GM19099 (cell line): ENCODE results near the gene CTNND2.

Experiments
- POLR2A ChIP-seq: IDR thresholded peaks from 3 replicates; pipeline ENCODE4 v1.6.1; 2011; ENCODE audit warnings: low read depth; ENCODE audit not compliant: insufficient read length; ENCODE audit errors: extremely low read depth

Gene CTNND2

GRCh38 chr5:11062397-11062796 is 841.8 kb downstream of the CTNND2 start:
- TF ChIP-seq POLR2A: no peak

- no peak for TF ChIP-seq POLR2A
Observed at GRCh38 chr5:11056560-11056959, 847.7 kb downstream of the CTNND2 start.

GRCh38 chr5:11054014-11054413 is 850.2 kb downstream of the CTNND2 start:
- TF ChIP-seq POLR2A: no peak

DNA sequence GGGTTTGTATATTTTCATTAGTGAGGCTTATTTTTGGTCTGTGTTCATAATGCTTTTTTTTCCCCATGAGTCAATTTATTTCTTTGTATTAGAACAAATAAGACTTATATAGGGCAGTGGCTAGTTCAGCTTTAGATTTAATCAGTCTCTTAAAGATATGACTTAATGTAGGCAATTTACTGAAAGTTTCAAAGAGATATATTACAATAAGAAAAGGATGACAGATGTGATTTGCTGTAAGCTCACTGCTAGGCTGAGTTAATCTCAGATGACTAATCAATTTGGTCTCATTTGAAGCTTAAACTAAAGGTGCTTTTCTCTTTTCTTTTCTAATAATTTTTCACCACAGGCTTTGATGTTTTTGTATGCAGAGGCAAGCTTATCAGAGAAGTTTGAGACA is 851.4 kb downstream of the CTNND2 start:
- no peak for TF ChIP-seq POLR2A

DNA sequence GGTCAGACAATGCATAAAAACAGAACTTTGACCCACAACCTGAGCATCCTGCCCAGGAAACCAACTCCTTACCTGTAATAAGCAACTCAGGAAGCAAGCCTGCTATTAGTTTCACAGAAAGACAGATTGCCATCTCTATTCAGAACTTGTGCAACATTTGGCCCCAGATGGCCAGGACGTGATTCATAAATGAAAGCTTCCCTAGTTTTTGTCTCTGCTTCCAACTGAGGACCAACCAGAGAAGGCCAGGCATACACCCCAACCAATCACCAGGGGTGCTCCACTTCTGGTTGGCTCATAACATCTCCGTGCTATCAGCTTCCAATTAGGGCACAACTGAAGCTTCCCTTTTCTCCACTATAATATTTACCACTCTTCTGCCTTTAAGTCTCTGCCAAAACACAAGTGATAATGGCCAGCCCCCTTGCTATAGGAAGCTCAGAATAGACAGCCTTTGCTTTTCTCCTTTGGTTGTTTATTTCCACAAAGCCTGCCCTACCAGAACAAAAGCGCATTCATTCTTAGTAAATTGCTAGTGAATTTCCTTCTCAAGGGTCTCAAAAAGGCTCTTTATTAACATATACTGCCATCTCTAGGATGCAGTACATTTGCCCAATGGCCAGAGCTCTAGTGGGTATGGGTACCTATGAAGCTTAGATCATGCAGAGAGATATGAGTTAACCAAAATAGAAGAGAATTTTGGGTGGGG is 853.5 kb downstream of the CTNND2 start:
- no peak for TF ChIP-seq POLR2A

- TF ChIP-seq POLR2A: no peak
Observed at GRCh38 chr5:11048760-11049159, 855.5 kb downstream of the CTNND2 start.

GRCh38 chr5:11047625-11048024 is 856.6 kb downstream of the CTNND2 start:
- TF ChIP-seq POLR2A: no peak

DNA sequence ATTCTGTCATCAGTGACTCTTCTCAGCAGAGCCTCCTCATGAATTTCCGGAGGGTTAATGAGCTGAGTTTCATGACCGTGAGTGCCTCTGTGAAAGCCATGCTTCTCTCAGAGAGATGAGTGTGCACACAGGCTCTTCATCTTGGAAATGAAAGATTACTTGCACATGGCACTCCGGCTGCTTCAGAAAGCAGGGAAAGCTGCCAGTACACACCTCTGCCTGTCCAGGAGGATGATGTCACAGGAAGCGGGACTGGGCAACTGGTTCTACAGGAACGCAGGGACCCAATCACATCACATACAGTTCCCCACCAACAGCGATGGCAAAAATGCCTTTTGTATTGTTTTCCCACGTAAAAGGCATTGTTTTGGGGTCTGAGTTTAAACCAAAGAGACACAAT is 857.2 kb downstream of the CTNND2 start:
- TF ChIP-seq POLR2A: no peak

DNA sequence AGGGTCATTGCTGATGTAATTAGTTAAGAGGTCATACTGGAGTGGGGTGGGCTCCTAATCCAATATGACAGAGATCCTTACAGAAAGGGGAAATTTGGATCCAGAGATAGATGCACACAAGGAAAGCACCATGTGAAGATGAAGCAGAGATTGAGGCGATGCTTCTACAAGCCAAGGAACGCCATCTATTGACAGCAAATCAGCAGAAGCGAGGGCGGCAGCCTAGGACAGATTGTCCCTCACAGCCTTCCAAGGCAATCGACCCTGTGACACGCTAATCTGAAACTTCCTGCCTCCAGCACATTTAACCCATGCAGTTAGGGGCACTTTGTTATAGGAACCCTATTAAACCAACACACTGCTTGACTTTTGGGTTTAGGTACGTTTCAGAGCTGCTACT is 858.1 kb downstream of the CTNND2 start:
- TF ChIP-seq POLR2A: no peak

DNA sequence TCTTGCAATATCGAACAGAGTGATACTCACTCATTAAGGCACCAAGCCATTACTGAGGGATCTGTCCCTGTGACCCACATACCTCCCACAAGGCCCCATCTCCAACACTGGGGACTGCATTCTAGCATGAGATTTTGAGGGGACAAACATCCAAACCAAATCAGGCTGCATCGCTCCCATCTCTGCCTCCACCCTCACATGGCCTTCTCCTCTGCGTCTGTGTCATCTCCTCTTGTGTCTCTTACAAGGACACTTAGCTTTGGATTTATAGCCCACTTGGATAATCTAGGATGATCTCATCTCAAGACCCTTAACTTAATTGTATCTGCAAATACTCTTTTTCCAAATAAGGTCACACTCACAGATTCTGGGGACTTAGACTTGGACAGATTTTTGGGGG is 858.8 kb downstream of the CTNND2 start:
- no peak for TF ChIP-seq POLR2A

DNA sequence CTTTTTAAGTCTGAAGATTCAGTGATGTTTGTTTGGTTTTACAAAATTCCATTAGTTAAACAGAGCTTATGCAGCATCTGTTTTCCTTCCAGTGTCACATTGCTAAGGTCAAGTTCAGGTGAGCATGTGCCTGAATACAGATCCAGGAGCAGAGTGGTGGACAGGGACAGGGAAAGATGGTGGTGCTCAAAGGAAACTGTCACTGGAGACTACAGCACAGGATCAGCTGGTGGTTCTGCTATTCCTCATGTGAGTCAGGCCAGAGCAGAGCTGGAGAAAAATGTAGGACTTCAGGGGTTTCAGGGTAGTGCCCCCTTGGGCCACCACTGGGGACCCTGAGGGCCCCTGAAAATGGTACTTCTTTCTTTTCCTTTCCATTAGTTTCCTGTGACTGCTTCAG is 859.7 kb downstream of the CTNND2 start:
- no peak for TF ChIP-seq POLR2A

DNA sequence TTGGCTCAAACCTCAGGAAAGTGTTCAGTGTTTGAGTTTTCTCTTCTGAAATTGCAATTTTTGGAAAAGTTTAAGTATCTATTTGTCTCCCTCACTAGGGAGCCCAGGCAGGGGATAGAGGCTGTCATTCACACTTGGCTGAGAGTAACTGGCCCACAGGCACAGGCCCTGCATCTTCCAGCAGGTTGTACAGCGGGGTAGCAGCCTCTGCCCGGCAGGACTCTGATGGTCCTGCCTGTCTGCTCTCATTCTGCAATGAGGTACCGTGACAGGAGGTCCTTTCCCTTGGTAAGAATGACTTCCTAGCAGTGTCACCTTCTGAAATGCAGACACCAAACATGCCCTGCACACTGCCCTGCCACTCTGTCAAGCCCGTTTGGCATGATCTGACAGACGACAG is 860.4 kb downstream of the CTNND2 start:
- TF ChIP-seq POLR2A: no peak

DNA sequence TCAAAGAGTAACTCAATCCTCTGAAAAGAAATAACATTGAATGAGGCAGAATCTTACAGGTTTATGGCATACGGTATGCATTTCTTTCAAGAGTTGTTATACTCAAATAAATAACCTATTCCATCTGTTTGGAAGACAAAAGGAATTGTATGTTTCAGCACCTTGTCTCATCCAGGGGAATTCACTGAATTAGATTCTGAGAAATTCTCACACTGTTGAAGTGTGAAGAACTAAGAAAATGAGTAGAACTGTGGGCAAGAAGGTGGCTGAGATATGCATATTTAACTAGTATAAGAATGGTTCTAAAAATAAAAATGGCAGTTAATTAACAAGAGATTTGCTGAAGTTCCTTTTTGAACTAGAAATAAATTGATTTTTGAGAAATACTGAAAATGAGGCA is 863.9 kb downstream of the CTNND2 start:
- TF ChIP-seq POLR2A: no peak

- TF ChIP-seq POLR2A: no peak
Observed at GRCh38 chr5:11038772-11039171, 865.5 kb downstream of the CTNND2 start.

DNA sequence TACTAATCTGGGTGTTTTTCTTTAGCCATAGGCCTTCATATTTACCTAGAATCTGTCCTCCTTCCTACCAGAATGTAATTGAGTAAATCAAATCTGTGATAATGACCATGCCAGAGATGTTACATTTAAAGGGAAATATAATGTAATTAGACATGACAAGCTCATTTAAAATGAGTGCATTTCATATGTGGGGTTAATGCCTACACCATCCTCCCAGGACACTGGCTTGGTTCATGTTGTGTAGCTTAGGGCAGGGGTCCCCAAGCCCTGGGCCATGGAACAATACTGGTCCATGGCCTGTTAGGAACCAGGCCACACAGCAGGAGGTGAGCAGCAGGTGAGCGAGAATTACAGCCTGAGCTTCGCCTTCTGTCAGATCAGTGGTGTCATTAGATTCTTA is 866.3 kb downstream of the CTNND2 start:
- no peak for TF ChIP-seq POLR2A

DNA sequence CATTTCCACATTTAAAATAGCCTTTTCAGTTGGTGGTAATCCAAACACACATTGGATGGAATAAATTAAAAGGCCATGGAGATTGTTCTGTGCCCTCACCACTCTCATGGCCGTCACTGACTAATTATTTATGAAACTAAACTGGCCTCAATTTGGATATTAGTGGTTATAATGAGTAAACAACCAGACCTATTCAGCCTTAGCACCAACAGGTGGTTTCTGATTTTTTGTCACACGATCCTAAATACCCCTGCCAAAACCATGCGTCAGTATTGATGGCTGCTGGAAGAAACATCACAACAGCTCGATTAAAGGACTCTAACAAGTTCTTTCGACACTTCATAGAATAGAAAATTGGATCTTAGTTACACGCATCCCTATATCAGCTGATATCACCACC is 867.2 kb downstream of the CTNND2 start:
- no peak for TF ChIP-seq POLR2A

GRCh38 chr5:11030671-11031070 is 873.6 kb downstream of the CTNND2 start:
- no peak for TF ChIP-seq POLR2A
